ENCODE results near the gene LONP2.
"Not testable (repeated sequence)": the region's sequence is repeated elsewhere in the genome, so short reads cannot be mapped to it uniquely, and the experiment has no call there.

The LONP2 gene

DNA sequence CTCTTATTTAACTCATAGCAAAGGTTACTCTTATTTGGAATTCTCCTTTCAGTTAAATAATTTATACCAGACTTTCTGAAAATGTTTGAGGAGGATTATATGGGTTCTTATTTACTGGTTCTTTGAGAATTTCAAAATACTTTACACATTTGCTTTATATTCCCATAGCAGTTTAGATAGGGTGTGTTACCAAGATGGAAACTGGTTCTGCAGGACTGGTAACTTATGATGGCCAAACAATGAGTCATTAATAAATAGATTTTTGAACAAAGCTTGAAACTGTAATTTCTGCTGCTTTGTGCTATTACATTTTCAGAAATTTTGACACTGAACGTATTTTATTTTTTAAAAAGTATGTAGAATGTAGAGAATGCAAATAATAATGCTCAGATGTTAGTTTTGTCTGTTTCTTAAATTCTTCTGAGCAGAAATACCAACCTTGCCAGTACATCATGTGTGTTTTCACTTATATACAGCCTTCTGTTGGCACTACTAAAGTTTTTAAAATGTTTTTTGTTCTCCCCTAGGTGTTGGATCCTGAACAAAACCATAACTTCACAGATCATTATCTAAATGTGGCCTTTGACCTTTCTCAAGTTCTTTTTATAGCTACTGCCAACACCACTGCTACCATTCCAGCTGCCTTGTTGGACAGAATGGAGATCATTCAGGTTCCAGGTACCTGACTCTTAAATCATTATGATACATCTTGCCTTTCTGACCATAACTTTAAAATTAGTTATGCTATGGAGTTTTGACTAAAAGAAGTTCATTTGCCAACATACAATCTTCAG lies 51.6 kb downstream of the LONP2 start:
- no peak for DNase-seq

DNA sequence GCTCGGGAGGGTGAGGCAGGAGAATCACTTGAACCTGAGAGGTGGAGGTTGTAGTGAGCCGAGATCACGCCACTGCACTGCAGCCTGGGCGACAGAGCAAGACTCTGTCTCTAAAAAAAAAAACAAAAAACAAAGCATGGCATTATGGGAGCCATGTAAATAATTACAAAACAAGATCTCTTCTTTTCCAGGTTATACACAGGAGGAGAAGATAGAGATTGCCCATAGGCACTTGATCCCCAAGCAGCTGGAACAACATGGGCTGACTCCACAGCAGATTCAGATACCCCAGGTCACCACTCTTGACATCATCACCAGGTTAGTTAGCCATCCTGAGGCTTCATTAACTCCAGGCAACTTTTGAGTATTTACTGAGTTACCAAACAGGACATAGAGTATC lies 55.4 kb downstream of the LONP2 start:
- DNase-seq, result no peak

DNA sequence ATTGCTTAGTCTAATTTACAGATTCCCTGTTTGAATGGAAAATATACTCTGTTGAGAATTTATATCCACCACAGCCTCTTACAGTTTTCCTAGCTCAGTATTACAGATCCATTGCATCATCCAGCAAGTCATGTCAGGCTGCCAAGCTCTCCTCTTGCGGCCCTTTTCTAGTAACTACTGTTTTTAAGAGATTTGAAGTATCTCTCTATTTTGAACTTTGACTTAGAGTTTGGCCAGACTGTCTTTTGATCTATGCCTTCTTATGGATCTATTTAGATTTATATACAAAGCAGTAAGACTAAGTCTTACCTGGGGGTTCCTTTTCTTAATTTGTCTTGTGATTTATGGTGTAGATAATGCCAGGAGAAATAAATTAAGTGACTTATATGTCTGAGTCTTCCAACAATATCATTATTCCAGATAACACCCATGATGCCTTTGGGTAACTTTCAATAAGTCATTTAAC lies 56.3 kb downstream of the LONP2 start:
- DNase-seq, result no peak

DNA sequence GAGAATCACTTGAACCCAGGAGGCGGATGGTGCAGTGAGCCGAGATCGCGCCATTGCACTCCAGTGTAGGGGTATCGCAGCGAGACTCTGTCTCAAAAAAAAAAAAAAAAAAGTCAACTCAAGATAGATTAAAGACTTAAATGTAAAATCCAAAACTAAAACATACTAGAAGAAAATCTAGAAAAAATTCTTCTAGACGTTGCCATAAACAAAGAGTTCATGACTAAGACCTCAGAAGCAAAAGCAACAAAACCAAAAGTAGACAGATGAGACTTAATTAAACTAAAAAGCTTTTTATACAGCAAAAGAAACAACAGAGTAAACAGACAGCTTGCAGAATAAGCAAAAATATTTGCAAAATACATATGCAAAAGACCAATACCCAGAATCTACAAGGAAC lies 64.4 kb downstream of the LONP2 start:
- no peak for DNase-seq

DNA sequence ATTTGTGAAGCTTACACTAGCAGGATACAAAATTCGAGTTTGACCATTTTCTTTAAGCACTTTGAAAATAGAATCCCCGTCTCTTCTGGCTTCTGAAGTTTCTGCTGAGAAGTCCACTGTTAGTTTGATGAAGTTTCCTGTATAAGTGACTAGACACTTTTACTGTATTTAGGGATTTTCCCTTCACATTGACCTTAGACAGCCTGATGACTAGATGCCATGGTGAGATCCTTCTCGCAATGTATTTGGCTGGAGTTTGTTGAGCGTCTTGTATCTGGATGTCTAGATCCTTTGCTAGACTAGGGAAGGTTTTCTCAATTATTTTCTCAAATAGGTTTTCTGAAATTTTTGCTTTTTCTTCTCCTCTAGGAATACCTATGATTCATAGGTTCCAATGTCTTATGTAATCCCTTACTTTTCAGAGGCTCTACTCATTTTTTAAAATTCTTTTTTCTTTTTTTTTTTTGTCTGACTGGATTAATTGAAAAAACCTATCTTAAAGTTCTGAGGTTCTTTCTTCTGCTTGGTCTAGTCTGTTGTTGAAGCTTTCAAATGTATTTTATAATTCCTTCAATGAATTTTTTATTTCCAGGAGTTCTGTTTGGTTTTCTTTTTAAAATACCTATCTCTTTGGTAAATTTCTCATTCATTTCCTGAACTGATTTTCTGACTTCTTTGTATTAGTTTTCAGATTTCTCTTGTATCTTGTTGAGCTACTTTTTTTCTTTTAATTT lies 67.0 kb downstream of the LONP2 start:
- no peak for DNase-seq

DNA sequence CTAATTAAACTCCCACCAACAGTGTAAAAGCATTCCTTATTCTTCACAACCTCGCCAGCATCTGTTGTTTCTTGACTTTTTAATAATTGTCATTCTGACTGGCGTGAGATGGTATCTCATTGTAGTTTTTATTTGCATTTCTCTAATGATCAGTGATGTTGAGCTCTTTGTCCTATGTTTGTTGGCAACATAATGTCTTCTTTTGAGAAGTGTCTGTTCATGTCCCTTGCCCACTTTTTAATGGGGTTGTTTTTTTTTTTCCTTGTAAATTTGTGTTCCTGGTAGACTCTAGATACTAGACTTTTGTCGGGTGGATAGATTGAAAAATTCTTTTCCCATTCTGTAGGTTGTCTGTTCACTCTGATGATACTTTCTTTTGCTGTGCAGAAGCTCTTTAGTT lies 69.8 kb downstream of the LONP2 start:
- not testable (repeated sequence) for DNase-seq

DNA sequence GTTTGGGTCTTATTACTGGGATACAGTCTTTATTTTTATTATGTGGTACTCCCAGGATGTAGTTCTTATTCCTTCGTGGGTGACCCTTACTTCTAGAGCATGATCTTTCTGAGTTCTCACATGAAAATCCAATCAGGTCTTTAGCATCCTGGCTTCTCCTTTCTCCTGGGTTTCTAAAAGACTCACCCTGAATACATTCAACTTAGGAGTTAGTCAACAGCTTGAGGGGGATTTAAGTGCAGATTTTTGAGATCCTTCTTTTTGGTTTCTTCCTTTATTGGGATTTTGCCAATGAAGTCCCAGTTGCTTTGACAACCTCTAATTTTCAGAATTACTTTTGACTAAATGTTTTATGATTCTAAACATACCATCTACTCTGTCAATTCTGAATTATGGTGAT lies 72.9 kb downstream of the LONP2 start:
- no peak for DNase-seq

DNA sequence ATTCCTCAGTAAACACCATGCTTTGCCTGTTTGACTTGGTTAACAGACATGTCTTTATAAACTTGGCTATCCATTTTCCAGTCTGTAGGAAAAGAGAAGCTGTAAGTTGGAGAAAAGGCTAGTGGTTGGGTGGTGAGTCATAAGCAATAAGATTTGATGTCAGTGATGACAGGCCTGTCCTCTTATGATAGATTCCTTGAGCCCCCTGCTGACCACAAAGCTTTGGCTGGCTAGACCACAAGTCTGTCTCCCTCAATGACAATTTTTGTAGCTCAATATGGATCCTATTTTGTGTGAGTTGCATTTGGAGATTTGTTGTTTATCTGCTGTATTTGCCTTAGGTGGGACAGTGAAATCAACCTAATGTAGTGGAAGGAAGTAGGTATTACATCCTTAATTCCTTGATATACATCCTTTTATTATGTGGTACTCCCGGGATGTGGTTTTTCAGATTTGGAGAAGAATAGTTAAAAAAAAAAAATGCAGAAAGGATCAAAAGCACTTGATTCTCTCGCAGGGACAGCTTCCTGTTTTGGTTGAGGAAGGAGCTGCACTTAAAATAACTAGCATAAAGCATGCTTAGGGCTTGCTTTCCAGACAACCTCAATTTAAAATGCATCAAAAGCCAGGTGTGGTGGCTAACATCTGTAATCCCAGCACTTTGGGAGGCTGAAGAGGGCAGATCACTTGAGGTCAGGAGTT lies 73.7 kb downstream of the LONP2 start:
- peak in 1 of 2 donors; percentile 66 for DNase-seq

DNA sequence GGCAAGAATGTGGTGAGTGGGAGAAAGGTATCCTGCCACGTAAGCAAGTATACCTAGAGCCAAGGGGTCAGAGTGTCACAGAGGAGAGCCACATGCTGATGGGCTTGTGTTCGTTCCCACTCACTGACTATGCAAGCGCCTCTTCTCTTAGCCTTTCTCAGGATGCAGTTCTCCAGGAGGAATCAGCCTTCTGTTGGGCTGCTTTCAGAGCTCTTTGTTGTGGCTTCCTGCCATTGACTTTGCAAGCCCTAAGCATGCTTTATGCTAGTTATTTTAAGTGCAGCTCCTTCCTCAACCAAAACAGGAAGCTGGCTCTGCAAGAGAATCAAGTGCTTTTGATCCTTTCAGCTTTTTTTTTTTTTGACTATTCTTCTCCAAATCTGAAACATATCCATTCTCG lies 74.5 kb downstream of the LONP2 start:
- peak in 1 of 2 donors; percentile 53 for DNase-seq

DNA sequence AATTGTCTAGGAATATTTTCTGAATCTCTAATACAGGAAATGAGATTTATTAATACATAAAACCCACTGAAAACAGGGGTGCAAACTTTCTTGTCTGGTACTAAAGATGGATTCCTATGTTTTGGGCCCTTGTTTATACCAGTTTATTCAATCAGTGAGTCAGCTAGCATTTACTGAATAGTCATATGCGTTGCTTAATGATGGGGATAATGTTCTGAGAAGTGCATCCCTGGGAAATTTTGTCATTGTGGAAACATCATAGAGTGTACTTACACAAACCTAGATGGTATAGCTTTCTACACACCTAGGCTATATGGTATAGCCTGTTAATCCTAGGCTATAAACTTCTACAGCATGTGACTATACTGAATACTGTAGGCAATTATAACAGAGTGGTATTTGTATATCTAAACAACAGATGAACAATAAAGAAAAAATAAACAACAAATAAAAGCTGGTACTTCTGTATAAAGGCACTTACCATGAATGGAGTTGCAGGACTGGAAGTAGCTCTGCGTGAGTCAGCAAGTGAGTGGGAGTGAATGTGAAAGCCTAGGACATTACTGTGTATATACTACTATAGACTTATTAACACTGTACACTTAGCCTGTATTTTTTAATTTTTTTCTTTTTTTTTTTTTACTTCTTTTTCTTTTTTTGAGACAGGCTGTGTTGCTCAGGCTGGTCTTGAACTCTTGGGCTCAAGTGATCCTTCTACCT lies 77.4 kb downstream of the LONP2 start:
- DNase-seq, result no peak

DNA sequence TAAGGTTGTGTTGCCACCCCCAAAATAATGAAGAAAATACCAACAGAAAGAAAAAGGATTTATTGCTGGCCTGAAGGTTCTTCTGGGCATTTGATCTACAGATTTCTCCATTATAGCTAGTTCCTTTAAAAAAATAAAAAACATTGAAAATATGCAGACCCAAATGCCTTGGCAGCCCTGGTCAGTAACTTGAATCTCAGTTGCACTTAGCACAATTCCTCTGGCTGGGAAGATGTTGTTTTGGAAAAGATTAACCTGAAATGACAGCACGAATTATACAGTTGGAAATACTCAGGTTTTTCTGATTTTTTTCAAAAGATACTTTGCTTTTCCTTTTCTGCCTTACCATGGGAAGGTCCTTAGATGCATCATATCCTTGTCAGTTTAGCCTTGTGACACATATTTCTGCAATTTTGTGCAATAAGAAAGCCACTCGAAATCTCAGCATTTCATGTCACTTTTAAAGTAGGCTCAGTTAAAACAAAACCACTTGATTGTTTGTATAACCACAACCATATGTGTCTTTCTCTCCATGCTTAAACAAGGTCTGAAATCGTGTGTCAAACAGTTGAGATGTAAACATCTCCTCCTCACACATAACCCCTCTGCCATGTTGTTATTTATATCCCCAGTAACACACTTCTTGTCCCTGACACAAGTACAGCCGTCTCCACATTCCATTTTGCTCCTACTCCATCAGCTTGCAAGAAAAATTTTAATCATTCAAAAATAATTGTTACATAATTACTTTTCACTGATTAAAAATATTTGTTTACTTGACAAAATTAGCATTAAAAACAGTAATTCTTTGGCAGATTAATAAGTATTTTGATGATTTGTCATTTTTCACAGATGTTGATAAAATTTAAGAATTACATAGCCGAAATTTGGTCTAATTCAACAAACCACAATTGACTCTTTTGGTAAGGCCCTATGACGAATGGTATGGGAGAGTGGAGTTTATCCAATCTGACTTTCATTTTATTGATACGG lies 80.0 kb downstream of the LONP2 start:
- DNase-seq, result no peak

DNA sequence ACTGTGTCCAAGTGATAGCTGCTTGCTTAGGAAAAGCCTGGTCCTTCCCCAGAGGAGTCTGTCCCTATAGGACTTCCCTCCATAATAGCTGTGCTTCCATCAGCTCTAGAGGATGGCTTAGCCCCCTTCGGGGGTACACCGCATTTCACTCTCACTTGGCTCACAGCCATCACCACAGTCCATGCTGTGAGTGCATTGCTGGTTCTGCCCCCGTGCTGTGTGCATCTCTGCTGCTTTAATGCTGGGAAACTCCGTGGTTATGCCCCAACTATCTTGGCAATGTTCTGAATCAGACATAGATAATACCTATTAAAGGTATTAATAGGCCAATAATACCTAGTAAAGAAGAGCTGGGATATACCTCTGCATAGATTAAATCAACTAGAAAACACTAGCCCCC lies 82.8 kb downstream of the LONP2 start:
- DNase-seq, result no peak

DNA sequence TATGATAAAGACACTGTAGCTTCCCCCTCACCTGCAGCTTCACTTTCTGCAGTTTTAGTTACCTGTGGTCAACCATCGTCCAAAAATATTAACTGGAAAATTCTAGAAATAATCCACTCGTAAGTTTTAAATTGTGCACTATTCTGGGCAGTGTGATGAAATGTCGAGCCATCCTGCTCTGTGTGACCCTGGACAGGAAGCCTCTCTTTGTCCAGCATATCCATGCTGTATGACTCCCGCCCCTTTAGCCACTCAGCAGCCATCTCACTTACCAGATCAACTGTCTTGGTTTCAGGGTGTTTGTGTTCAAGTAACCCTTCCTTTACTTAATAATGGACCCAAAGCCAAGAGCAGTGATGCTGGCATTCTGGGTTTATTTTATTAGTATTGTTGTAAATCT lies 85.0 kb downstream of the LONP2 start:
- no peak for DNase-seq

DNA sequence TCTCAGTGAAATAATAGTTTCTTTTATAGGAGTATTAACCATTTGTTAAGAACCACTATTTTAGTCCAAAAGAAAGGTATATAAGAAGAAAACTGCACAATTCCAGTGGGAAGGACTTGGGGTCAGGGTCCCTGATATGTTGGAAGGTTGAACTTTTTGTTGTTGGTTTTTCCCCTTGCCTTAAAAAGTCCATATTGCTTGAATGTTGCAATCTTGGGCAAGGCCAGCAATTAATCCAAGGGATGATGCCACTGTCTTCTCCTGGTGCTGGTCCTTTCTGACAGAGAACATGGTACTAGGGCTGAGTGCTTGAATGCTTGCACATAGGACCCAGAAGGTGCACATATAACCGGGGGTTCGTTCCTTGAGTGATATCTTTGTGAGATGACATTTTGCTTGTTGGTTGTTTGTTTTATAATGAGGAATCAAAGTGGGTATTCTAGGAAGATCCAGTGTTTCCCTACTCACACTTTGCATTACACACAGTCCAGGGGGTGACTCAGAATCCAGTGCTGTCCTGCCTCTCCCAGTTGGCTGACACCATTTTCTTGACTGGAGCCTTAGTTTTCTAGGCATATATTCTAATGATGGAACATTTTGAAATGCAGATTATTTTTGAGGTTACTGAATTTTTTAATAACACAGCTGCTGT lies 86.2 kb downstream of the LONP2 start:
- no peak for DNase-seq

DNA sequence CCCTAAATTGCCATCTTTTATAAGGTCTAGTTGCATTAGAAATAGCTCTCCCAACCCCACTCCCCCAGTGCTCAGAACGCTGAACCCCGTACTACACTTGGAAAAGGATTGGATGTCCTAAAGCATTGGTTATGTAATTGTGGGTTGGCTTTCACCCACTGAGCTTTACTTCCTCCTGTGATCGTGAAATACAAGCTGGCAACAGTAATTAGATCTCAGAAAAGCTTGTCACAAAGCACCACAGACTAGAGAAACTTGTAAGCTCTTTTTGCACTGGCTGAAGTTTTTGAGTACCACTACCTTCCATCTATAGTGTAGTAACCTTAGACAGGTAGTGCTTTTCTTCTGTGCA lies 86.7 kb downstream of the LONP2 start:
- DNase-seq, result no peak

DNA sequence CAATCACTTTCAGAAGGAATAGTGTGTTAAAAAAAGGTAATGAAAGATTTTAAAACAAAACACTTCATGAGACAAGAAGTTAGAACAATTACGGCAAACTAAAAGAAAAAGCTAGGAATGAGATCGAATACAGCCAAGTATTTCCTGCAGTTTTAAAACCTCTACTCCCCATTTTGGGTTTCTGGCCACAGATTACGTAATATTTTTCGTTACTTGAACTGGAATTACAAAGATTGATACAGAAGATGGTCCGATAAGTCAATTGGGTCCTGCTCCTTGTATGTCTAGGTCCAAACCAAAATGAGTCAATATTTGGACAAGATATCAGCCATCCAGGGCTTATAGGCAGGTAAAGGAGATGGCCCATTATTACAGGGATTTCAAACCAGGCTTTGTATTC lies 88.9 kb downstream of the LONP2 start:
- DNase-seq, result no peak

DNA sequence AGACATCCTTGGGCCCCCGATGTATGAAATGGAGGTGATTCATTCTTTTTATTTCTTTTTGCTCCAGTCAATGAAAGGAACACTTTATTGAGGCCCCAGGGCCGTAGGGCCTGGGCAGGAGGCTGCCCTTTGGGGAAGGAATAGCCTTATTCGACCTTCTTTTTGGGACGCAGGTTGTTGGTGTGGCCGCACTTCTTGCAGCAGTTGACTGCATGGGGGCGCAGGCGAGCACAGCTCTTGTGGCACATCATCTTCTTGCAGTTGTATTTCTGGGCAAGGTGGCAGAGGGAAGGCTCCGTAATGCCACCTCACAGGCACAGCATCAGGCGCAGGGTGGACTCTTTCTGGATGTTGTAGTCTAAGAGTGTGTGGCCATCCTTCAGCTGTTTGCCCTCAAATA lies 90.2 kb downstream of the LONP2 start:
- no peak for DNase-seq

DNA sequence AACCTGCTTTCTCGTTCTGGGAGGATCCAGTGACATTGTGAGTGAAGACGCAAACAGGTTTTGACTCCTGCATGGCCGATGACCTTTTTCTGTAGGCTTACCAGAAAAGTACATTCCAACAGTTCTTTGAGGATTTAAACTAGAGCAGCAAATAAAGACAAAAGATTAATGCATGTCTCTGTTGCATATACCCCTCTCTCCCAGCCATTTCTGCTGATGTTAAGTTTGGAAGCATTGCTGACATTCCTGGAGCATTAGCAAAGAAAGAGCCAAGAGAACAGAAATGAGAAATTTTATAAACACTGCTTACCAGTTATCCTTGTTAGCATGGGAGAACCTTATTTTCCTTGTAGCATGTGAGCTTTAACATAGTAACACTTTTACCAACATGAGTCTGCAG lies 91.9 kb downstream of the LONP2 start:
- no peak for DNase-seq

DNA sequence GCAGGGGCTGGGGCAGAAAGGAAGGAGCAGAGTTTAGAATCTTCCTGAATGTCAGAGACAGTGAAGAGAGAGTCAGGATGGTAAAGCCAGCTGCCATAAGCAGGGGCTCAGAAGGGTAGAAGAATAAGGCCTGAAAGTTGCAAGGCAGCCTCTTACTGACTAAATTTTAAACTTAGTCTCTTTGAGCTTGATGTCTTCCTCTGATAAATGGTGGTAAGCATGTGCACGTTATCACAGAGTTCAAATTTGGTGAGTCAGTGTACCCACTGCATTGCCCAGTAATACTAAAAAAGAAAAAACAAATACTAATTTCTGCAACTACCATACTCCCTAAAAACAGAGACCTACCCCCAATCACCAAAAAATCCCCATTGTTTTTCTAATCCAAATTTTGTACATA lies 96.0 kb downstream of the LONP2 start:
- no peak for DNase-seq

DNA sequence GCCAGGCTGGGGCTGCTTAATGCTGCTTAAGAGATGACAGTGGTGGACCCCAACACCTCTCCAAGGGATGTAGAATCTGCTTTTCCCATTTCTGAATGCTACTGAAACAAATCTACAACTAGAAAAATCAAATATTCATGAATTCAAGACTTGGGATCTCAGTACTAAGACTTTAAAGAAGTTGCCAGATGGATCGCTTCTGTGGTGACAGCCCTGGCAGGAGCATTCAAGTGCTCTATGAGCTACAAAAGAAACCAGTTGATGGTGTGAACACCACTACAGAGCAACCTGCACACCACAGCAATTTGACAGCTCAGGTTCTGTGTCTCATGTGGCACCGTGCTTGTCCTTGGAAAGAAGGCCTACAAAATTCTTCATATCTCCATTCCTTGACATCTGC lies 98.5 kb downstream of the LONP2 start:
- DNase-seq, result no peak

DNA sequence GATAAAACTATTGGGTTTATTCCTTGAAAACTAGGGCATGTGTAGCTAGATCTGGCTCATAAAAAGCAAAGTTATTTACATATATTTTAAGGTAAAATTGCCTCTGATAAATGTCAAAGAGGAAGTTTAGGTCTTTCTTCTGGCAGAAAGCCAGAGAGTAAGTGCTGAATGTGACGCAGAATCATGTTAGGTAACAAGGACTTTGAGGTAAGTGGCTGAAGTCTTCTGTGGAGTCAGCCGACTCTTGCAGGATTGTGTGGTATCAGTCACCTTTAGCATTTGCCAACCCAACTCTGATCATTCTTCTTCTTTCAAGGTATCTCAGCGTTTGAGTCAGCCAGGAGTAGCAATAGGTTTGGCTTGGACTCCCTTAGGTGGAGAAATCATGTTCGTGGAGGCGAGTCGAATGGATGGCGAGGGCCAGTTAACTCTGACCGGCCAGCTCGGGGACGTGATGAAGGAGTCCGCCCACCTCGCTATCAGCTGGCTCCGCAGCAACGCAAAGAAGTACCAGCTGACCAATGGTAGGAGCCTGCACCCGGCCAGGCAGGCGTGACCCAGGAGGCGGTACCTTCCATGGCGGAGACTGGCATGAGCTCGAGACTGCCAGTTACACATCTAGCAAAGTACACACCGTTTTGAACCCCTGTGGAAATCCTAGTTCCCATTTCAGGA lies 103.2 kb downstream of the LONP2 start:
- DNase-seq, result no peak
